WTC11 (cell line): Measurements from ENCODE around the gene NPAS2. TPM values are rescaled to one million over a fixed set of nuclear protein-coding genes. Genes with fewer than 3 reads are reported as not detected.

Experiments
- ATAC-seq: fragments of 200-7000 bp; cut with Tn5 transposase; 2 replicates; pipeline ENCODE4 v1.10.0; 2021; ENCODE audit warnings: mild to moderate bottlenecking, moderate library complexity
- CTCF ChIA-PET: fragments of 300-600 bp; sonication (Branson Sonifier 250); formaldehyde crosslinking; loops from one replicate; lab custom pipeline; 2021; ENCODE audit warnings: antibody characterized with exemption; lab: Charles Lee
- POLR2A ChIA-PET: fragments of 350-600 bp; sonication (Branson Sonifier 250); formaldehyde crosslinking; loops from one replicate; lab custom pipeline; 2021; ENCODE audit warnings: antibody characterized with exemption; lab: Charles Lee
- DNase-seq: peaks from one replicate; pipeline ENCODE4 v3.0.0; 2021; ENCODE audit warnings: low spot score
- H3K27ac Mint-ChIP-seq: 2 replicates; pipeline ENCODE4 v1.8.0; 2021; ENCODE audit warnings: mixed read lengths
- H3K27me3 Mint-ChIP-seq: 2 replicates; pipeline ENCODE4 v1.8.0; 2021; ENCODE audit warnings: low read depth, mild to moderate bottlenecking, moderate library complexity, mixed read lengths
- H3K36me3 Mint-ChIP-seq: 2 replicates; pipeline ENCODE4 v1.8.0; 2021; ENCODE audit warnings: mixed read lengths
- H3K4me1 Mint-ChIP-seq: 2 replicates; pipeline ENCODE4 v1.8.0; 2022; ENCODE audit warnings: mixed read lengths
- H3K4me3 Mint-ChIP-seq: 2 replicates; pipeline ENCODE4 v1.8.0; 2021; ENCODE audit warnings: mild to moderate bottlenecking, moderate library complexity, mixed read lengths
- H3K9me3 Mint-ChIP-seq: 2 replicates; pipeline ENCODE4 v1.8.0; 2021; ENCODE audit warnings: mixed read lengths
- E2F5 ChIP-seq: sonication (generic); formaldehyde crosslinking; IDR thresholded peaks from 2 replicates; pipeline ENCODE4 v1.8.1; 2022; ENCODE audit warnings: mild to moderate bottlenecking, moderate library complexity, missing genetic modification reagents
- FOXP4 ChIP-seq: sonication (generic); formaldehyde crosslinking; IDR thresholded peaks from 2 replicates; pipeline ENCODE4 v1.8.0; 2022; ENCODE audit warnings: mild to moderate bottlenecking, missing genetic modification reagents
- JAZF1 ChIP-seq: fragments of 250-450 bp; sonication (Bioruptor Pico); IDR thresholded peaks from 2 replicates; pipeline ENCODE4 v1.9.0; 2021; ENCODE audit warnings: moderate library complexity, mild to moderate bottlenecking, inconsistent platforms
- KAT7 ChIP-seq: sonication (generic); formaldehyde crosslinking; IDR thresholded peaks from 2 replicates; pipeline ENCODE4 v1.8.1; 2023; ENCODE audit warnings: missing genetic modification reagents, mild to moderate bottlenecking, borderline replicate concordance
- MYBL2 ChIP-seq: sonication (generic); formaldehyde crosslinking; IDR thresholded peaks from 2 replicates; pipeline ENCODE4 v1.8.1; 2023; ENCODE audit warnings: mild to moderate bottlenecking, moderate library complexity, missing genetic modification reagents
- NFYB ChIP-seq: sonication (generic); formaldehyde crosslinking; conservative IDR thresholded peaks from 2 replicates; pipeline ENCODE4 v1.8.0; 2022; ENCODE audit warnings: low read depth, missing genetic modification reagents
- NR2C2 ChIP-seq: sonication (generic); formaldehyde crosslinking; IDR thresholded peaks from 2 replicates; pipeline ENCODE4 v1.8.0; 2022; ENCODE audit warnings: mild to moderate bottlenecking, missing genetic modification reagents
- SP1 ChIP-seq: sonication (generic); formaldehyde crosslinking; conservative IDR thresholded peaks from 2 replicates; pipeline ENCODE4 v1.8.1; 2022; ENCODE audit warnings: missing genetic modification reagents
- TCF7 ChIP-seq: sonication (generic); formaldehyde crosslinking; IDR thresholded peaks from 2 replicates; pipeline ENCODE4 v1.8.0; 2022; ENCODE audit warnings: mild to moderate bottlenecking, low read depth, missing genetic modification reagents, moderate library complexity
- TEAD1 ChIP-seq: sonication (generic); formaldehyde crosslinking; IDR thresholded peaks from 2 replicates; pipeline ENCODE4 v1.8.0; 2022; ENCODE audit warnings: mild to moderate bottlenecking, missing genetic modification reagents
- TEAD4 ChIP-seq: sonication (generic); formaldehyde crosslinking; IDR thresholded peaks from 2 replicates; pipeline ENCODE4 v1.8.0; 2022; ENCODE audit warnings: mild to moderate bottlenecking, missing genetic modification reagents
- ZBTB43 ChIP-seq: sonication (generic); formaldehyde crosslinking; IDR thresholded peaks from 2 replicates; pipeline ENCODE4 v1.8.1; 2023; ENCODE audit warnings: mild to moderate bottlenecking, missing genetic modification reagents
- ZNF138 ChIP-seq: sonication (generic); formaldehyde crosslinking; conservative IDR thresholded peaks from 2 replicates; pipeline ENCODE4 v1.8.1; 2022; ENCODE audit warnings: mild to moderate bottlenecking, moderate library complexity, missing genetic modification reagents
- ZNF232 ChIP-seq: sonication (generic); formaldehyde crosslinking; IDR thresholded peaks from 2 replicates; pipeline ENCODE4 v1.8.0; 2022; ENCODE audit warnings: mild to moderate bottlenecking, missing genetic modification reagents
- ZNF416 ChIP-seq: fragments of 250-450 bp; sonication (Bioruptor Pico); IDR thresholded peaks from 2 replicates; pipeline ENCODE4 v1.9.0; 2021; ENCODE audit warnings: mild to moderate bottlenecking, inconsistent platforms
- total RNA-seq: library from RNA; stranded (reverse); gene quantifications from 3 replicates; pipeline ENCODE4 v1.2.3, GENCODE V29; 2021
- TF ChIP-seq, protein P1 (sequence below): sonication (generic); formaldehyde crosslinking; IDR thresholded peaks from 2 replicates; pipeline ENCODE4 v1.8.1; 2023; ENCODE audit warnings: mild to moderate bottlenecking, moderate library complexity, missing genetic modification reagents
- TF ChIP-seq, protein P2 (sequence below): fragments of 250-450 bp; sonication (Bioruptor Pico); IDR thresholded peaks from 2 replicates; pipeline ENCODE4 v1.9.0; 2021; ENCODE audit warnings: mild to moderate bottlenecking, borderline replicate concordance
- TF ChIP-seq, protein P3 (sequence below): sonication (generic); formaldehyde crosslinking; IDR thresholded peaks from 2 replicates; pipeline ENCODE4 v1.8.1; 2022; ENCODE audit warnings: low read depth, mild to moderate bottlenecking, moderate library complexity, missing genetic modification reagents, borderline replicate concordance

Gene NPAS2
- total RNA-seq, 1 experiment from 2014 or later = 2.6 TPM

DNA sequence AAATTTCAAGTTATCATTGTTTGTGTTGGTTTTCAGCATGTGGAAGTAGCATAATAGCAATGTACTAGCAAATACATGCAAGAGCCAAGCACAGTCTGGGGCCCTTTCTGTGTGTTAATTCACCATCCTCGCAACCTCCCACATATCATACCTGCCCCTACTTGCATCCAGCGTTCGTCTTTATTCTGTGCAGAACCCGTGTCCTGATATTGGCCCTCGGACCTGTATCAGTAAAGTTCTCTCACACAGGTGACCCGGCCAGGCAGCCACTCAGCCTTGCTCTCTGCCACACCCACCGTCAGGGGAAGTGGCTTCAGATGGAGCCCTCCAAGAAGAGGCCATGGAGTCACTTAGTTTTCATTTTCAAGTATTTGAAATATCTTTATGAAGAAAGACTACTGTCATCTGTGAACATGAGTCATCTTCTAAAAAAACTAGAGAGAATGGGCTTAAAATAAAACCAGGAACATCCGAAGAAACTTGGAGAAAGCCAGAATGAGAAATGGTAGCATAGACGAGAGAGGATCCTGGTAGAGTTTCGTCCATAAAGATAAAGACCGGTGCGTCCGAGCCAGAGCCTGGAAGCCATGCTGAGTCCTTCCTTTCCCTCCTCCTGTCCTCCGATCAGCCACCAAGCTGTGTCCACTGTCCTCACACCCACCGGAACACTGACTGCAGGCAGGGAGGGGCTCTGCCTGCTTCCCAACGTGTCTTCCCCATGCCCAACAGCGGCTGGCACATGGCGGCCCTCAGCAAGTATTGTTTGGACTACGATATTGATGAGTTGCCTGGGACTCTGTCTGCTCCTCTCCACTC lies 124.9 kb downstream of the NPAS2 start (continued):
- TF ChIP-seq, protein P1, sequence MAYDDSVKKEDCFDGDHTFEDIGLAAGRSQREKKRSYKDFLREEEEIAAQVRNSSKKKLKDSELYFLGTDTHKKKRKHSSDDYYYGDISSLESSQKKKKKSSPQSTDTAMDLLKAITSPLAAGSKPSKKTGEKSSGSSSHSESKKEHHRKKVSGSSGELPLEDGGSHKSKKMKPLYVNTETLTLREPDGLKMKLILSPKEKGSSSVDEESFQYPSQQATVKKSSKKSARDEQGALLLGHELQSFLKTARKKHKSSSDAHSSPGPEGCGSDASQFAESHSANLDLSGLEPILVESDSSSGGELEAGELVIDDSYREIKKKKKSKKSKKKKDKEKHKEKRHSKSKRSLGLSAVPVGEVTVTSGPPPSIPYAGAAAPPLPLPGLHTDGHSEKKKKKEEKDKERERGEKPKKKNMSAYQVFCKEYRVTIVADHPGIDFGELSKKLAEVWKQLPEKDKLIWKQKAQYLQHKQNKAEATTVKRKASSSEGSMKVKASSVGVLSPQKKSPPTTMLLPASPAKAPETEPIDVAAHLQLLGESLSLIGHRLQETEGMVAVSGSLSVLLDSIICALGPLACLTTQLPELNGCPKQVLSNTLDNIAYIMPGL (CRISPR knock-in tag) = no peak
- TF ChIP-seq ZNF138 = no peak
- no peak for TF ChIP-seq NR2C2 (CRISPR knock-in tag)
- TF ChIP-seq FOXP4 = no peak

GRCh38 chr2:100945433-100945740 lies 125.4 kb downstream of the NPAS2 start:
- Mint-ChIP-seq H3K36me3 (no peaks in the 10 kb centered on the region), H3K4me1 (peaks cover 18% of the 10 kb centered on the region), H3K4me3 (no peak overlapping the region)
- no peak for TF ChIP-seq SP1 (CRISPR knock-in tag)
- no peak for TF ChIP-seq TEAD1 (CRISPR knock-in tag)
- TF ChIP-seq NFYB (CRISPR knock-in tag) = no peak
- TF ChIP-seq KAT7 (CRISPR knock-in tag) = no peak
- no peak for TF ChIP-seq JAZF1 (CRISPR knock-in tag)
- TF ChIP-seq TCF7 (CRISPR knock-in tag) = no peak
- TF ChIP-seq ZNF416 (CRISPR knock-in tag) = no peak
- TF ChIP-seq MYBL2 = no peak
- TF ChIP-seq TEAD4 (CRISPR knock-in tag) = no peak
- TF ChIP-seq ZNF232 (CRISPR knock-in tag) = no peak
- TF ChIP-seq, protein P2, sequence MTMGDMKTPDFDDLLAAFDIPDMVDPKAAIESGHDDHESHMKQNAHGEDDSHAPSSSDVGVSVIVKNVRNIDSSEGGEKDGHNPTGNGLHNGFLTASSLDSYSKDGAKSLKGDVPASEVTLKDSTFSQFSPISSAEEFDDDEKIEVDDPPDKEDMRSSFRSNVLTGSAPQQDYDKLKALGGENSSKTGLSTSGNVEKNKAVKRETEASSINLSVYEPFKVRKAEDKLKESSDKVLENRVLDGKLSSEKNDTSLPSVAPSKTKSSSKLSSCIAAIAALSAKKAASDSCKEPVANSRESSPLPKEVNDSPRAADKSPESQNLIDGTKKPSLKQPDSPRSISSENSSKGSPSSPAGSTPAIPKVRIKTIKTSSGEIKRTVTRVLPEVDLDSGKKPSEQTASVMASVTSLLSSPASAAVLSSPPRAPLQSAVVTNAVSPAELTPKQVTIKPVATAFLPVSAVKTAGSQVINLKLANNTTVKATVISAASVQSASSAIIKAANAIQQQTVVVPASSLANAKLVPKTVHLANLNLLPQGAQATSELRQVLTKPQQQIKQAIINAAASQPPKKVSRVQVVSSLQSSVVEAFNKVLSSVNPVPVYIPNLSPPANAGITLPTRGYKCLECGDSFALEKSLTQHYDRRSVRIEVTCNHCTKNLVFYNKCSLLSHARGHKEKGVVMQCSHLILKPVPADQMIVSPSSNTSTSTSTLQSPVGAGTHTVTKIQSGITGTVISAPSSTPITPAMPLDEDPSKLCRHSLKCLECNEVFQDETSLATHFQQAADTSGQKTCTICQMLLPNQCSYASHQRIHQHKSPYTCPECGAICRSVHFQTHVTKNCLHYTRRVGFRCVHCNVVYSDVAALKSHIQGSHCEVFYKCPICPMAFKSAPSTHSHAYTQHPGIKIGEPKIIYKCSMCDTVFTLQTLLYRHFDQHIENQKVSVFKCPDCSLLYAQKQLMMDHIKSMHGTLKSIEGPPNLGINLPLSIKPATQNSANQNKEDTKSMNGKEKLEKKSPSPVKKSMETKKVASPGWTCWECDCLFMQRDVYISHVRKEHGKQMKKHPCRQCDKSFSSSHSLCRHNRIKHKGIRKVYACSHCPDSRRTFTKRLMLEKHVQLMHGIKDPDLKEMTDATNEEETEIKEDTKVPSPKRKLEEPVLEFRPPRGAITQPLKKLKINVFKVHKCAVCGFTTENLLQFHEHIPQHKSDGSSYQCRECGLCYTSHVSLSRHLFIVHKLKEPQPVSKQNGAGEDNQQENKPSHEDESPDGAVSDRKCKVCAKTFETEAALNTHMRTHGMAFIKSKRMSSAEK = no peak
- TF ChIP-seq E2F5 (CRISPR knock-in tag) = no peak
- no peak for TF ChIP-seq ZBTB43 (CRISPR knock-in tag)
- TF ChIP-seq, protein P3, sequence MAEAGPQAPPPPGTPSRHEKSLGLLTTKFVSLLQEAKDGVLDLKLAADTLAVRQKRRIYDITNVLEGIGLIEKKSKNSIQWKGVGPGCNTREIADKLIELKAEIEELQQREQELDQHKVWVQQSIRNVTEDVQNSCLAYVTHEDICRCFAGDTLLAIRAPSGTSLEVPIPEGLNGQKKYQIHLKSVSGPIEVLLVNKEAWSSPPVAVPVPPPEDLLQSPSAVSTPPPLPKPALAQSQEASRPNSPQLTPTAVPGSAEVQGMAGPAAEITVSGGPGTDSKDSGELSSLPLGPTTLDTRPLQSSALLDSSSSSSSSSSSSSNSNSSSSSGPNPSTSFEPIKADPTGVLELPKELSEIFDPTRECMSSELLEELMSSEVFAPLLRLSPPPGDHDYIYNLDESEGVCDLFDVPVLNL = no peak
- TF ChIP-seq, all 79 proteins: peak for 0
- DNase-seq (no peak), ATAC-seq (no peak)
- Mint-ChIP-seq H3K27me3 (no peaks in the 10 kb centered on the region; the same call in 1 of the 2 replicates), H3K9me3 (peaks cover 5% of the 10 kb centered on the region), H3K27ac (no peak overlapping the region)
- POLR2A ChIA-PET = no interaction called here
- CTCF ChIA-PET = no interaction called here
